Neuronal stem cell (in vitro differentiated cells): ENCODE results near the gene RPL35A.
A peak's percentile ranks its signal among the peaks of the same experiment; 100 is the strongest.

ENCODE experiments used
- DNase-seq: peaks from one replicate; pipeline ENCODE4 v3.0.0-alpha.2; 2013; ENCODE audit warnings: low spot score
- H2AFZ ChIP-seq: one replicate; pipeline ENCODE4 v1.6.1; 2013; ENCODE audit warnings: mild to moderate bottlenecking, low read length, inconsistent platforms
- H2AK5ac ChIP-seq: 2 replicates; pipeline ENCODE4 v1.6.1; 2013; ENCODE audit warnings: low read depth, mild to moderate bottlenecking, inconsistent platforms, low read length, moderate library complexity, mixed read lengths
- H2BK120ac ChIP-seq: 2 replicates; pipeline ENCODE4 v1.6.1; 2013; ENCODE audit warnings: low read depth, mild to moderate bottlenecking, inconsistent platforms, low read length, moderate library complexity, mixed read lengths
- H2BK12ac ChIP-seq: one replicate; pipeline ENCODE4 v1.6.1; 2013; ENCODE audit warnings: low read length, inconsistent platforms
- H2BK15ac ChIP-seq: 2 replicates; pipeline ENCODE4 v1.6.1; 2013; ENCODE audit warnings: mild to moderate bottlenecking, low read length, inconsistent platforms, mixed read lengths
- H2BK5ac ChIP-seq: one replicate; pipeline ENCODE4 v1.6.1; 2013; ENCODE audit warnings: inconsistent platforms, mild to moderate bottlenecking, low read length, moderate library complexity
- H3K14ac ChIP-seq: one replicate; pipeline ENCODE4 v1.6.1; 2013; ENCODE audit warnings: low read length, inconsistent platforms
- H3K18ac ChIP-seq: 2 replicates; pipeline ENCODE4 v1.6.1; 2013; ENCODE audit warnings: low read length, inconsistent platforms
- H3K23ac ChIP-seq: 2 replicates; pipeline ENCODE4 v1.6.1; 2013; ENCODE audit warnings: low read depth, mild to moderate bottlenecking, mixed read lengths, low read length, inconsistent platforms; ENCODE audit not compliant: poor library complexity
- H3K27ac ChIP-seq: replicated peaks from 3 replicates; pipeline ENCODE4 v1.5.1; 2013; ENCODE audit warnings: low read length, inconsistent platforms
- H3K27me3 ChIP-seq, 3 experiments: 2 replicates each; pipeline ENCODE4 v1.6.1; 2013; ENCODE audit warnings: low read length in 3 of 3, mild to moderate bottlenecking in 2 of 3, inconsistent platforms in 1 of 3, low read depth in 1 of 3, mixed read lengths in 1 of 3, moderate library complexity in 1 of 3; ENCODE audit not compliant: control insufficient read depth in 3 of 3, insufficient read depth in 3 of 3
- H3K36me3 ChIP-seq, 2 donors: replicated peaks in 1 of 2; 2 replicates each; pipeline ENCODE4 v1.6.1; 2013; ENCODE audit warnings: low read length in 2 of 2; ENCODE audit not compliant: control insufficient read depth in 2 of 2, insufficient read depth in 2 of 2
- H3K4ac ChIP-seq: 2 replicates; pipeline ENCODE4 v1.6.1; 2013; ENCODE audit warnings: inconsistent platforms, mild to moderate bottlenecking, low read length, moderate library complexity
- H3K4me1 ChIP-seq, 2 donors: 1 replicate in 1 of 2; 2 replicates in 1 of 2; pipeline ENCODE4 v1.6.1; 2013; ENCODE audit warnings: low read length in 2 of 2, low read depth in 1 of 2; ENCODE audit not compliant: control insufficient read depth in 2 of 2, insufficient read depth in 1 of 2
- H3K4me2 ChIP-seq: one replicate; pipeline ENCODE4 v1.6.1; 2013; ENCODE audit warnings: mild to moderate bottlenecking, low read length, inconsistent platforms; ENCODE audit not compliant: insufficient read depth, poor library complexity, severe bottlenecking
- H3K4me3 ChIP-seq, 2 donors: 2 replicates each; pipeline ENCODE4 v1.5.1; 2013; ENCODE audit warnings: low read length in 2 of 2, mild to moderate bottlenecking in 2 of 2, inconsistent platforms in 1 of 2, moderate library complexity in 1 of 2
- H3K79me1 ChIP-seq: one replicate; pipeline ENCODE4 v1.6.1; 2013; ENCODE audit warnings: low read depth, mild to moderate bottlenecking, inconsistent platforms, low read length, moderate library complexity
- H3K9ac ChIP-seq: one replicate; pipeline ENCODE4 v1.6.1; 2013; ENCODE audit warnings: mild to moderate bottlenecking, low read depth, low read length, inconsistent platforms; ENCODE audit not compliant: poor library complexity
- H3K9me3 ChIP-seq, 2 donors: replicated peaks in 1 of 2; 2 replicates each; pipeline versions ENCODE3 to v1.6.1; 2013; ENCODE audit warnings: low read length in 2 of 2, mild to moderate bottlenecking in 2 of 2, inconsistent platforms in 1 of 2, low read depth in 1 of 2, mixed read lengths in 1 of 2, moderate library complexity in 1 of 2; ENCODE audit not compliant: control insufficient read depth in 2 of 2, insufficient read depth in 1 of 2
- H4K8ac ChIP-seq: one replicate; pipeline ENCODE4 v1.6.1; 2013; ENCODE audit warnings: low read depth, mild to moderate bottlenecking, inconsistent platforms, low read length, moderate library complexity
- H4K91ac ChIP-seq: one replicate; pipeline ENCODE4 v1.6.1; 2013; ENCODE audit warnings: low read length, low read depth, mild to moderate bottlenecking, inconsistent platforms; ENCODE audit not compliant: poor library complexity
- WGBS, 2 donors: extraction: QIAGEN DNeasy Blood & Tissue Kit; methylation state at CpG; one replicate each; pipeline ENCODE4 v1.1.7; 2013; ENCODE audit warnings: missing lambda C conversion rate in 2 of 2, mixed read lengths in 1 of 2; ENCODE audit not compliant: insufficient read length in 2 of 2, insufficient replicate concordance in 1 of 2; ENCODE audit errors: extremely low coverage in 2 of 2; 5-methylcytosine and 5-hydroxymethylcytosine counted together

The RPL35A gene

DNA sequence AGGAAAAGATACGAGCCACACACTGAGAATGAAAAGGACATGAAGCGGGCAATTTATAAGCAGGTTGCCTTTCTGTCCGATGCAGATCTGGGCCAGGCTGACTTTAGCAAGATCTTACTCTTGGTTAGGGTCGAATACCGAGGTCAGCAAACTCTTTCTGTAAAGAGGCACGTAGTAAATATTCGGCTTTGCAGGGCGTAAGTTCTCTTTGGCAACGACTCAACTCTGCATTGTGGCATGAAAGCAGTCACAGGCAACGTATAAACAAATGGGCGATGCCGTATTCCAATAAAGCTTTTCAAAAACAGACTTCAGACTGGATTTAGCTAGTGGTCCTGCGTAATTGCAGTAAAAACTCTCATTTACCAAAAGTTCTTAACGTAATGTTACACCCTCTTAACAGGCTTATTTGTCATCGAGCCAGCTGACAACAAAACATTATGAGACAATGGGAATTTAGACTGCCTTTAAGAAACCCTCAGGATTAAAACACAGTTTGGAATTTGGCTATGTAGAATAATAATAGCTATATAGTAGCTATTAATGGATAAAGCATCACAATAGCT lies 13.1 kb upstream of the RPL35A start:
- Histone ChIP-seq H2BK15ac (no peak overlapping the region), H2AK5ac (no peak overlapping the region), H3K27ac (no peak overlapping the region), H2BK5ac (no peak overlapping the region), H3K4me2 (no peak overlapping the region), H3K4me3 (no peak overlapping the region), H3K4me1 (no peaks in the 10 kb centered on the region), H3K79me1 (no peaks in the 10 kb centered on the region), H3K14ac (no peak overlapping the region), H3K36me3 (peaks cover 0 to 3% of the 10 kb centered on the region in 2 donors), H2BK120ac (no peak overlapping the region), H4K8ac (no peak overlapping the region), H3K9ac (no peak overlapping the region), H2BK12ac (no peak overlapping the region), H3K18ac (no peak overlapping the region), H3K23ac (no peak overlapping the region), H3K27me3 (no peaks in the 10 kb centered on the region), H2AFZ (no peak overlapping the region), H3K9me3 (no peaks in the 10 kb centered on the region), H4K91ac (no peak overlapping the region), H3K4ac (no peak overlapping the region)
- no peak for DNase-seq
- WGBS, 2 donors = no CpG with 5 or more reads among the region's 15 CpGs

DNA sequence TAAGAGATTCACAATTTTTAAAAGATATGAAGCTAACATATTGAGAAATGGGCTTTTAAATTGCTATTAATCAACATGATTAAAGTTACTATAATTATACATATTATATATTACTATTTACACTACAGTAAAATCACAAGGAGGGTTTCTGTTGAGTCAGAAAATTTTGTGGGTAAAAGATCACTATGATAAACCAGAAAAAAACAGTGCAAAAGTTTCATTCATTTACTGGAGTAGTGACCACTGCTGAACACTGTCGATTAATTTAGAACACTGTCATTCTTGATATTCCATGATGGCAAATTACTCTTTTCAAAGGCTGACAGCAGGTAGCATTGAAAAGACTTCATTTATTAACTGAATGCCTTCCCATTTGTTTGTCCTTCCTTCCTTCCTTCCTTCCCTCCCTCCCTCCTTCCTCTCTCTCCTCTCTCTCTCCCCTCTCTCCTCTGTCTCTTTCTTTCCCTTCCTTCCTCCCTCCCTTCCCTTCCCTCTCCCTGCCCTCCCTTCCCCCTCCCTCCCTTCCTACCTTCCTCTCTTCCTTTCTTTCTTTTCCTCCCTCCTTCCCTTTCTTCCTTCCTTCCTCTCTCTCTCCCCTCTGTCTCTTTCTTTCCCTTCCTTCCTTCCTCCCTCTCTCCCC lies 9.1 kb upstream of the RPL35A start:
- Histone ChIP-seq H4K91ac (no peak overlapping the region), H3K27me3 (no peaks in the 10 kb centered on the region), H3K4me1 (no peaks in the 10 kb centered on the region), H3K4ac (no peak overlapping the region), H2BK15ac (no peak overlapping the region), H3K79me1 (no peaks in the 10 kb centered on the region), H3K4me3 (no peak overlapping the region), H3K27ac (no peak overlapping the region), H3K23ac (no peak overlapping the region), H3K14ac (no peak overlapping the region), H4K8ac (no peak overlapping the region), H3K9ac (no peak overlapping the region), H2BK12ac (no peak overlapping the region), H2AFZ (no peak overlapping the region), H2BK5ac (no peak overlapping the region), H3K9me3 (no peaks in the 10 kb centered on the region), H2AK5ac (no peak overlapping the region), H3K36me3 (peaks cover 1 to 3% of the 10 kb centered on the region in 2 donors), H3K18ac (no peak overlapping the region), H2BK120ac (no peak overlapping the region), H3K4me2 (no peak overlapping the region)
- no peak for DNase-seq
- no CpG with 5 or more reads among the region's 1 CpG for WGBS, 2 donors

GRCh38 chr3:197942956-197943556 lies 6.9 kb upstream of the RPL35A start:
- H3K9me3 ChIP-seq = no peaks in the 10 kb centered on the region
- no peak overlapping the region for H3K14ac ChIP-seq
- H4K91ac ChIP-seq = no peak overlapping the region
- H3K4me2 ChIP-seq = no peak overlapping the region
- H3K27me3 ChIP-seq = no peaks in the 10 kb centered on the region
- H2AFZ ChIP-seq = no peak overlapping the region
- H3K36me3 ChIP-seq = peaks cover 1 to 3% of the 10 kb centered on the region in 2 donors
- H3K18ac ChIP-seq = no peak overlapping the region
- H2BK15ac ChIP-seq = no peak overlapping the region
- H3K4ac ChIP-seq = no peak overlapping the region
- H2AK5ac ChIP-seq = no peak overlapping the region
- no peaks in the 10 kb centered on the region for H3K79me1 ChIP-seq
- no peak for DNase-seq
- no peak overlapping the region for H3K9ac ChIP-seq
- WGBS, 2 donors = no CpG with 5 or more reads among the region's 2 CpGs
- H2BK120ac ChIP-seq = no peak overlapping the region
- H3K4me1 ChIP-seq = no peaks in the 10 kb centered on the region
- no peak overlapping the region for H3K4me3 ChIP-seq
- H2BK5ac ChIP-seq = no peak overlapping the region
- H3K27ac ChIP-seq = no peak overlapping the region
- no peak overlapping the region for H3K23ac ChIP-seq
- no peak overlapping the region for H2BK12ac ChIP-seq
- H4K8ac ChIP-seq = no peak overlapping the region

- H3K18ac ChIP-seq = no peak overlapping the region
- no peak overlapping the region for H3K9ac ChIP-seq
- H3K14ac ChIP-seq = no peak overlapping the region
- H3K4me2 ChIP-seq = peak overlapping the region; percentile 38
- H2BK12ac ChIP-seq = no peak overlapping the region
- peak overlapping the region; percentile 68 for H3K4me3 ChIP-seq
- H3K23ac ChIP-seq = no peak overlapping the region
- H3K4ac ChIP-seq = no peak overlapping the region
- H3K9me3 ChIP-seq = no peaks in the 10 kb centered on the region
- no peak overlapping the region for H2BK5ac ChIP-seq
- H4K91ac ChIP-seq = no peak overlapping the region
- H2BK15ac ChIP-seq = no peak overlapping the region
- H3K27ac ChIP-seq = no peak overlapping the region
- peaks cover 2% of the 10 kb centered on the region for H3K79me1 ChIP-seq
- H3K27me3 ChIP-seq = no peaks in the 10 kb centered on the region
- no peak for DNase-seq
- no peak overlapping the region for H2AK5ac ChIP-seq
- H2BK120ac ChIP-seq = no peak overlapping the region
- peaks cover 1 to 9% of the 10 kb centered on the region in 2 donors for H3K4me1 ChIP-seq
- peaks cover 20 to 36% of the 10 kb centered on the region in 2 donors for H3K36me3 ChIP-seq
- H4K8ac ChIP-seq = no peak overlapping the region
- no CpG with 5 or more reads among the region's 17 CpGs for WGBS, 2 donors
- peak overlapping the region; percentile 73 for H2AFZ ChIP-seq
Measured at GRCh38 chr3:197949191-197949777, 706 bp upstream of the RPL35A start.
